Endothelial cell of umbilical vein (primary cell): Measurements from ENCODE around the gene ID1. TPM values are rescaled to one million over a fixed set of nuclear protein-coding genes. Genes with fewer than 3 reads are reported as not detected.

Source experiments
- BruUV-seq: library from RNA; stranded (reverse); fragments of 400-500 nt; replicated peaks from 2 replicates; lab custom pipeline; 2021; lab: Mats Ljungman, UMichigan
- CTCF ChIA-PET: fragments of 300-600, 350-600 bp; sonication (Branson Sonifier 250); formaldehyde crosslinking; loops from one replicate; lab custom pipeline; 2021; ENCODE audit warnings: antibody characterized with exemption, inconsistent platforms; lab: Charles Lee
- POLR2A ChIA-PET: fragments of 300-600, 350-600 bp; sonication (Branson Sonifier 250); formaldehyde crosslinking; loops from one replicate; lab custom pipeline; 2021; ENCODE audit warnings: antibody characterized with exemption, inconsistent platforms; lab: Charles Lee
- DNase-seq: peaks from one replicate; pipeline ENCODE4 v3.0.0-alpha.2; 2011; ENCODE audit warnings: low read depth, low spot score
- FAIRE-seq: peaks from 2 replicates; lab custom pipeline; 2011; peaks lifted over from hg19 to GRCh38; lab: Jason Lieb, UNC
- H2AFZ ChIP-seq: 2 replicates; pipeline ENCODE4 v1.6.0; 2012; ENCODE audit warnings: low read depth, low read length, control low read depth, inconsistent platforms
- H3K27ac ChIP-seq: 2 replicates; pipeline ENCODE4 v1.5.1; 2011; ENCODE audit warnings: low read depth, mild to moderate bottlenecking, control low read depth, low read length, moderate library complexity; ENCODE audit not compliant: insufficient read depth
- H3K27me3 ChIP-seq, 2 experiments: 2 replicates each; pipeline versions ENCODE4 v1.6.0 to v1.6.1; 2011; ENCODE audit warnings: low read length in 2 of 2, mixed read lengths in 1 of 2; ENCODE audit not compliant: control insufficient read depth in 2 of 2, insufficient read depth in 2 of 2
- H3K36me3 ChIP-seq, 2 experiments: 2 replicates in 1 of 2; 3 replicates in 1 of 2; pipeline ENCODE4 v1.5.1; 2011; ENCODE audit warnings: low read length in 2 of 2, mild to moderate bottlenecking in 1 of 2, moderate library complexity in 1 of 2; ENCODE audit not compliant: control insufficient read depth in 2 of 2, insufficient read depth in 2 of 2; ENCODE audit errors: extremely low read depth in 1 of 2
- H3K4me1 ChIP-seq: 3 replicates; pipeline ENCODE4 v1.5.1; 2011; ENCODE audit warnings: mild to moderate bottlenecking, low read length; ENCODE audit not compliant: control insufficient read depth, insufficient read depth; ENCODE audit errors: extremely low read depth
- H3K4me2 ChIP-seq: 2 replicates; pipeline ENCODE4 v1.6.1; 2011; ENCODE audit warnings: low read length, control low read depth, mixed read lengths; ENCODE audit not compliant: insufficient read depth
- H3K4me3 ChIP-seq, 3 experiments: fragments of 200-600 bp in 1 of 3; sonication (generic), shearing (Covaris generic) in 1 of 3; replicated peaks in 1 of 3; 2 replicates each; pipeline ENCODE4 v1.5.1; 2011 to 2016; ENCODE audit warnings: control low read depth in 3 of 3, low read length in 3 of 3, mild to moderate bottlenecking in 2 of 3, inconsistent platforms in 1 of 3, low read depth in 1 of 3, moderate library complexity in 1 of 3; ENCODE audit not compliant: insufficient read depth in 1 of 3
- H3K79me2 ChIP-seq: 2 replicates; pipeline ENCODE4 v1.6.0; 2012; ENCODE audit warnings: low read length, inconsistent platforms; ENCODE audit not compliant: control insufficient read depth, insufficient read depth
- H3K9ac ChIP-seq: replicated peaks from 2 replicates; pipeline ENCODE3; 2011; ENCODE audit warnings: low read length, control low read depth; ENCODE audit not compliant: insufficient read depth; ENCODE audit errors: extremely low read depth
- H3K9me1 ChIP-seq: replicated peaks from 3 replicates; pipeline ENCODE4 v1.6.0; 2011; ENCODE audit warnings: mild to moderate bottlenecking, low read length; ENCODE audit not compliant: control insufficient read depth, insufficient read depth; ENCODE audit errors: extremely low read depth
- H3K9me3 ChIP-seq: replicated peaks from 2 replicates; pipeline ENCODE4 v1.5.1; 2012; ENCODE audit warnings: low read length, inconsistent platforms; ENCODE audit not compliant: control insufficient read depth, insufficient read depth
- H4K20me1 ChIP-seq: replicated peaks from 2 replicates; pipeline ENCODE3; 2011; ENCODE audit warnings: mild to moderate bottlenecking, low read length; ENCODE audit not compliant: control insufficient read depth, insufficient read depth; ENCODE audit errors: extremely low read depth
- CTCF ChIP-seq, 2 donors: IDR thresholded peaks; 1 replicate in 1 of 2; 2 replicates in 1 of 2; pipeline ENCODE4 v1.5.1; 2011; ENCODE audit warnings: low read length in 2 of 2, mild to moderate bottlenecking in 2 of 2, moderate library complexity in 2 of 2, control low read depth in 1 of 2, inconsistent platforms in 1 of 2, low read depth in 1 of 2; ENCODE audit not compliant: insufficient read depth in 1 of 2; ENCODE audit errors: extremely low read depth in 1 of 2
- EZH2 ChIP-seq: IDR thresholded peaks from 2 replicates; pipeline ENCODE4 v1.6.1; 2012; ENCODE audit warnings: borderline replicate concordance, low read depth, mild to moderate bottlenecking, moderate library complexity, low read length, inconsistent platforms; ENCODE audit not compliant: severe bottlenecking
- FOS ChIP-seq: IDR thresholded peaks from 2 replicates; pipeline ENCODE4 v1.6.1; 2011; ENCODE audit warnings: mild to moderate bottlenecking, low read length, moderate library complexity, borderline replicate concordance; ENCODE audit not compliant: insufficient read depth
- GATA2 ChIP-seq: IDR thresholded peaks from 2 replicates; pipeline ENCODE4 v1.7.0; 2011; ENCODE audit warnings: low read depth, mild to moderate bottlenecking, moderate library complexity, mixed read lengths, low read length; ENCODE audit not compliant: insufficient read length, insufficient read depth
- JUN ChIP-seq: IDR thresholded peaks from 2 replicates; pipeline ENCODE4 v1.6.1; 2011; ENCODE audit warnings: borderline replicate concordance, low read depth; ENCODE audit not compliant: insufficient read length, insufficient read depth
- MAX ChIP-seq: IDR thresholded peaks from 2 replicates; pipeline ENCODE4 v1.6.1; 2011; ENCODE audit not compliant: insufficient read depth, insufficient read length
- MYC ChIP-seq: IDR thresholded peaks from one replicate; pipeline ENCODE4 v1.6.1; 2011; ENCODE audit warnings: mild to moderate bottlenecking, low read depth, low read length
- POLR2A ChIP-seq: IDR thresholded peaks from 2 replicates; pipeline ENCODE4 v1.6.1; 2012; ENCODE audit warnings: low read depth, mild to moderate bottlenecking, control low read depth, low read length
- POLR2AphosphoS5 ChIP-seq: IDR thresholded peaks from 2 replicates; pipeline ENCODE4 v1.6.1; 2012; ENCODE audit warnings: low read depth, mild to moderate bottlenecking, control low read depth, low read length, moderate library complexity; ENCODE audit not compliant: insufficient read depth
- dilution Hi-C: fragments of 300-500 bp; cut with MboI; formaldehyde crosslinking; loops from one replicate; pipeline ENCODE4 v1.15.0; 2019; ENCODE audit warnings: low sequenced_read_pairs; ENCODE audit not compliant: extremely low pct_ligation_motif_present
- intact Hi-C: fragments of 100-400 bp; cut with micrococcal nuclease; formaldehyde crosslinking; loops from one replicate; pipeline ENCODE4 v1.10.0; 2022
- polyA plus RNA-seq, 4 experiments: library from polyadenylated mRNA; depleted of rRNA in 3 of 4; stranded (reverse) in 3 of 4; unstranded in 1 of 4; fragments of >200 nt; gene quantifications; 2 replicates each; pipeline versions ENCODE4 v1.2.1 to v1.2.3, GENCODE V29; 2011 to 2012; ENCODE audit warnings: missing spikeins in 1 of 4
- total RNA-seq: library from RNA; stranded (reverse); gene quantifications from 2 replicates; pipeline ENCODE4 v1.2.3, GENCODE V29; 2021

Gene ID1
- total and polyA plus RNA-seq, 2 donors (not counting 3 experiments of a cell fraction or from before 2014, with no cell fraction given): 78.9 to 152 TPM

GRCh38 chr20:31638816-31639215, 33.7 kb downstream of the ID1 start:
- intact Hi-C loops (no loop called here), dilution Hi-C loops (no loop called here)
- H3K4me1 ChIP-seq: no peaks in the 10 kb centered on the region
- H3K9ac ChIP-seq: no peak overlapping the region
- H3K4me2 ChIP-seq: no peak overlapping the region
- no peak for DNase-seq
- H2AFZ ChIP-seq: no peak overlapping the region
- TF ChIP-seq MYC (no peak), MAX (no peak), CTCF (IDR thresholded peaks at IDR 0.05; ENCODE audit: extremely low read depth in 1 of 2, insufficient read depth in 1 of 2, low read depth in 1 of 2, low read length in 2 of 2) (no peak), POLR2A (no peak), GATA2 (no peak), POLR2AphosphoS5 (no peak), JUN (no peak), FOS (no peak), EZH2 (no peak)
- H3K79me2 ChIP-seq: no peaks in the 10 kb centered on the region
- no peak overlapping the region for H3K27ac ChIP-seq
- H4K20me1 ChIP-seq: no peaks in the 10 kb centered on the region
- H3K9me1 ChIP-seq: no peaks in the 10 kb centered on the region
- no peaks in the 10 kb centered on the region for H3K9me3 ChIP-seq
- BruUV-seq: no TSS peak
- no peak overlapping the region for H3K4me3 ChIP-seq
- CTCF ChIA-PET: interaction anchor here (0.7 to 4.3 kb wide), 2 partner anchors 12 to 85 kb away, joined by 3 to 38 read pairs; no protein-coding TSS in a partner anchor
- FAIRE-seq: no peak
- H3K36me3 ChIP-seq: no peaks in the 10 kb centered on the region
- H3K27me3 ChIP-seq: peaks cover 5 to 10% of the 10 kb centered on the region in 2 experiments
- POLR2A ChIA-PET: no interaction called here
